GM10266 (cell line): ENCODE results near the gene MINDY4.

ENCODE experiments used
- DNase-seq: peaks from one replicate; pipeline ENCODE4 v3.0.0; 2012; ENCODE audit errors: extremely low spot score
- CTCF ChIP-seq: IDR thresholded peaks from 2 replicates; pipeline ENCODE4 v1.5.1; 2012; ENCODE audit warnings: mild to moderate bottlenecking, low read depth; ENCODE audit not compliant: control insufficient read depth, insufficient read depth; ENCODE audit errors: missing control alignments

The MINDY4 gene

GRCh38 chr7:30751696-30752273 lies 19.4 kb upstream of the MINDY4 start, which contains the start of gene INMT:
TSS of gene INMT (plus strand) at chr7:30752135. CDS start at chr7:30752151, 16 bp downstream.
- TF ChIP-seq CTCF = no peak
- no peak for DNase-seq

- no peak for TF ChIP-seq CTCF
- no peak for DNase-seq
These were observed 18.7 kb upstream of the MINDY4 start for GRCh38 chr7:30752484-30752883.

GRCh38 chr7:30752979-30753378 lies 18.2 kb upstream of the MINDY4 start:
- DNase-seq = no peak
- no peak for TF ChIP-seq CTCF

- DNase-seq = no peak
- no peak for TF ChIP-seq CTCF
These were observed 16.8 kb upstream of the MINDY4 start for GRCh38 chr7:30754315-30754877.

- no peak for TF ChIP-seq CTCF
- no peak for DNase-seq
These were observed 15.6 kb upstream of the MINDY4 start for GRCh38 chr7:30755384-30756154.

- TF ChIP-seq CTCF = no peak
- DNase-seq = no peak
These were observed 13.9 kb upstream of the MINDY4 start for GRCh38 chr7:30757342-30757692.

GRCh38 chr7:30760514-30761213 lies 10.6 kb upstream of the MINDY4 start:
- DNase-seq = no peak
- TF ChIP-seq CTCF = no peak
